C1 segment of cervical spinal cord (tissue), 14 donors: ENCODE results near the gene GABRA5.
"Not testable (repeated sequence)": the region's sequence is repeated elsewhere in the genome, so short reads cannot be mapped to it uniquely, and the experiment has no call there.

ENCODE experiments used
- DNase-seq, 14 donors: peaks; one replicate each; lab custom pipeline; 2025; lab: John Stamatoyannopoulos, UW

The GABRA5 gene

GRCh38 chr15:26875476-26875850, 8.6 kb downstream of the GABRA5 start:
- DNase-seq: no peak

GRCh38 chr15:26877831-26878230, 11.0 kb downstream of the GABRA5 start:
- DNase-seq: no peak

- no peak for DNase-seq
Measured at GRCh38 chr15:26879706-26880105, 12.8 kb downstream of the GABRA5 start.

- no peak for DNase-seq
Measured at GRCh38 chr15:26882112-26882511, 15.2 kb downstream of the GABRA5 start.

GRCh38 chr15:26882616-26883365, 15.9 kb downstream of the GABRA5 start:
- no peak for DNase-seq

- no peak for DNase-seq
Measured at GRCh38 chr15:26883466-26883865, 16.6 kb downstream of the GABRA5 start.

- no peak for DNase-seq
Measured at GRCh38 chr15:26886566-26886965, 19.7 kb downstream of the GABRA5 start.

GRCh38 chr15:26887926-26888666, 21.2 kb downstream of the GABRA5 start:
- no peak for DNase-seq

GRCh38 chr15:26888761-26889160, 21.9 kb downstream of the GABRA5 start:
- DNase-seq: no peak

- peak in 4 of 14 donors; percentile 7 to 50 (median 19) for DNase-seq
Measured at GRCh38 chr15:26889298-26889898, 22.5 kb downstream of the GABRA5 start.

GRCh38 chr15:26890451-26890850, 23.6 kb downstream of the GABRA5 start:
- no peak for DNase-seq

GRCh38 chr15:26890988-26891387, 24.1 kb downstream of the GABRA5 start:
- DNase-seq: no peak

GRCh38 chr15:26891448-26892181, 24.8 kb downstream of the GABRA5 start:
- peak in 12 of 14 donors; percentile 5 to 72 (median 46) for DNase-seq

- no peak for DNase-seq
Measured at GRCh38 chr15:26892182-26892518, 25.3 kb downstream of the GABRA5 start.

- no peak for DNase-seq
Measured at GRCh38 chr15:26892678-26893077, 25.8 kb downstream of the GABRA5 start.

- no peak for DNase-seq
Measured at GRCh38 chr15:26893351-26894065, 26.6 kb downstream of the GABRA5 start.

- no peak for DNase-seq
Measured at GRCh38 chr15:26894181-26894580, 27.3 kb downstream of the GABRA5 start.

GRCh38 chr15:26895346-26895745, 28.5 kb downstream of the GABRA5 start:
- not testable (repeated sequence) for DNase-seq

- DNase-seq: no peak
Measured at GRCh38 chr15:26899658-26900057, 32.8 kb downstream of the GABRA5 start.

- DNase-seq: no peak
Measured at GRCh38 chr15:26901041-26901440, 34.2 kb downstream of the GABRA5 start.

- no peak for DNase-seq
Measured at GRCh38 chr15:26910715-26911114, 43.9 kb downstream of the GABRA5 start.
